ENCODE results near the gene NR2C2.

NR2C2 gene

GRCh38 chr3:15065550-15066007, 118.2 kb downstream of the NR2C2 start:
- DNase-seq = no peak

GRCh38 chr3:15066467-15066866, 119.1 kb downstream of the NR2C2 start:
- no peak for DNase-seq

GRCh38 chr3:15069441-15069840, 122.1 kb downstream of the NR2C2 start:
- DNase-seq = no peak

GRCh38 chr3:15071699-15072098, 124.3 kb downstream of the NR2C2 start:
- DNase-seq = no peak

GRCh38 chr3:15074500-15074899, 127.1 kb downstream of the NR2C2 start:
- no peak for DNase-seq

- DNase-seq = no peak
These were observed 131.7 kb downstream of the NR2C2 start for GRCh38 chr3:15079091-15079490.

- no peak for DNase-seq
These were observed 134.7 kb downstream of the NR2C2 start for GRCh38 chr3:15081960-15082664.

GRCh38 chr3:15083252-15083651, 135.9 kb downstream of the NR2C2 start:
- no peak for DNase-seq

- no peak for DNase-seq
These were observed 138.9 kb downstream of the NR2C2 start for GRCh38 chr3:15086263-15086662.

GRCh38 chr3:15086699-15087098, 139.3 kb downstream of the NR2C2 start:
- no peak for DNase-seq

- no peak for DNase-seq
These were observed 141.8 kb downstream of the NR2C2 start for GRCh38 chr3:15089201-15089600.

GRCh38 chr3:15091575-15091974, 144.2 kb downstream of the NR2C2 start:
- no peak for DNase-seq

- DNase-seq = no peak
These were observed 145.3 kb downstream of the NR2C2 start for GRCh38 chr3:15092686-15093085.

- no peak for DNase-seq
These were observed 146.9 kb downstream of the NR2C2 start for GRCh38 chr3:15094187-15094875.

- no peak for DNase-seq
These were observed 148.7 kb downstream of the NR2C2 start for GRCh38 chr3:15096046-15096445.

GRCh38 chr3:15097891-15098290, 150.5 kb downstream of the NR2C2 start:
- peak; percentile 56 for DNase-seq
